Measurements from ENCODE around the gene TDRD1.

- TF ChIP-seq POLR2A (IDR thresholded peaks at IDR 0.05; ENCODE audit: low read depth, low read length) = no peak
- no peak for TF ChIP-seq POLR2AphosphoS5 (IDR thresholded peaks at IDR 0.05; ENCODE audit: low read depth, low read length)
Measured at GRCh38 chr10:114163062-114163461, 16.1 kb upstream of the TDRD1 start.
